ENCODE results near the gene MYO1C. TPM values are rescaled to one million over a fixed set of nuclear protein-coding genes. Genes with fewer than 3 reads are reported as not detected.

The MYO1C gene
- total RNA-seq, 1 donor from 2014 or later: 184 TPM

DNA sequence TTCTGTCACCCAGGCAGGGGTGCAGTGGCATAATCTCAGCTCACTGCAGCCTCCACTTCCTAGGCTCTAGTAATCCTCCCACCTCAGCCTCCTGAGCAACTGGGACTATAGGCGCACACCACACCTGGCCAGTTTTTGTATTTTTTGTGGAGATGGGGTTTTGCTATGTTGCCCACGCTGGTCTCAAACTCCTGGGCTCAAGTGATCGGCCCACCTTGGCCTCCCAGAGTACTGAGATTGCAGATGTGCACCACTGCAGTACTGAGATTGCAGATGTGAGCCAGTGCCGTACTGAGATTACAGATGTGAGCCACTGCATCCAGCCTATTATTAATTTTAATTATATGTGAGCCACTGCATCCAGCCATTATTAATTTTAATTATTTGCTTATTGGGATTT is 50.3 kb downstream of the MYO1C start:
- no peak for TF ChIP-seq CTCF (IDR thresholded peaks at IDR 0.05)
- no peak for DNase-seq (ENCODE audit: extremely low spot score, unreplicated experiment)
- Mint-ChIP-seq H3K27ac (ENCODE audit: unreplicated experiment) (no peak overlapping the region), H3K4me3 (ENCODE audit: unreplicated experiment) (no peak overlapping the region), H3K36me3 (ENCODE audit: unreplicated experiment) (peaks cover 2% of the 10 kb centered on the region), H3K27me3 (ENCODE audit: unreplicated experiment) (no peaks in the 10 kb centered on the region), H3K4me1 (ENCODE audit: unreplicated experiment) (peaks cover 23% of the 10 kb centered on the region), H3K9me3 (ENCODE audit: unreplicated experiment) (no peaks in the 10 kb centered on the region)

DNA sequence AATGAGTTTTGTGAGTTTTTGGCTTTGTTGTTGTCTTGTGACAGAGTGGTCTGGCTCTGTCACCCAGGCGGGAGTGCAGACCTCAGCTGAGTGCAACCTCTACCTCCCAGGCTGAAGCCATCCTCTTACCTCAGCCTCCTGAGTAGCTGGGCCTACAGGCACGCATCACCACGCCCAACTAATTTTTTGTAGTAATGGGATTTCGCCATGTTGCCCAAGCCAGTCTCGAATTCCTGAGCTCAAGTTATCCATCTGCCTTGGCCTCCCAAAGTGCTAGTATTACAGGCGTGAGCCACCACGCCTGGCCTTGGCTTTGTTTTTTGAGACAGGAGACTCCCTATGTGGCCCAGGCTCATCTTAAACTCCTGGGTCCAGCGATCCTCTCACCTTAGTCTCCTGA is 51.6 kb downstream of the MYO1C start:
- Mint-ChIP-seq H3K27ac (ENCODE audit: unreplicated experiment) (no peak overlapping the region), H3K9me3 (ENCODE audit: unreplicated experiment) (no peaks in the 10 kb centered on the region), H3K4me1 (ENCODE audit: unreplicated experiment) (peaks cover 21% of the 10 kb centered on the region), H3K36me3 (ENCODE audit: unreplicated experiment) (peaks cover 11% of the 10 kb centered on the region), H3K4me3 (ENCODE audit: unreplicated experiment) (no peak overlapping the region), H3K27me3 (ENCODE audit: unreplicated experiment) (no peaks in the 10 kb centered on the region)
- TF ChIP-seq CTCF (IDR thresholded peaks at IDR 0.05): no peak
- no peak for DNase-seq (ENCODE audit: extremely low spot score, unreplicated experiment)

DNA sequence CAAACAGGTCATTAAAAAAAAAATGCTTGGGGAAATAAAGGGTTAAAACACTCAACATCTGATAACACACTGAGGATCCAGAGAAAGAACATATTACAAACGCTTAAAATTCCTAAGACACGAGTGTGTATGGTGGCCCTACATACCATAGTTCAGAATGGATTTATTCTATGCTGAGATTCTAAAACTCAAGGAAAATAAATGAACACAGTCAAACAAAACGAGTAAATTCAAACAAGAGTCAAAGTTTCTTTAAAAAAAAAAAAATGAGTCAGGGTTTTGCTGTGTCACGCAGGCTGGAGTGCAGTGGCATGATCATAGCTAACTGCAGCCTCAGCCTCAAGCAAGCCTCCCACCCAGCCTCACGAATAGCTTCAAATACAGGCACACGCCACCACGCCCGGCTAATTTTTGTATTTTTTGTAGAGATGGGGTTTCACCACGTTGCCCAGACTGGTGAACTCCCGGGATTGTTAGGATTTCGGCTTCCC is 53.8 kb downstream of the MYO1C start:
- Mint-ChIP-seq H3K4me3 (ENCODE audit: unreplicated experiment) (peak overlapping the region; percentile 20), H3K4me1 (ENCODE audit: unreplicated experiment) (peaks cover 21% of the 10 kb centered on the region), H3K27me3 (ENCODE audit: unreplicated experiment) (no peaks in the 10 kb centered on the region), H3K9me3 (ENCODE audit: unreplicated experiment) (no peaks in the 10 kb centered on the region), H3K36me3 (ENCODE audit: unreplicated experiment) (peaks cover 20% of the 10 kb centered on the region), H3K27ac (ENCODE audit: unreplicated experiment) (peak overlapping the region; percentile 89)
- no peak for TF ChIP-seq CTCF (IDR thresholded peaks at IDR 0.05)
- DNase-seq (ENCODE audit: extremely low spot score, unreplicated experiment): no peak

DNA sequence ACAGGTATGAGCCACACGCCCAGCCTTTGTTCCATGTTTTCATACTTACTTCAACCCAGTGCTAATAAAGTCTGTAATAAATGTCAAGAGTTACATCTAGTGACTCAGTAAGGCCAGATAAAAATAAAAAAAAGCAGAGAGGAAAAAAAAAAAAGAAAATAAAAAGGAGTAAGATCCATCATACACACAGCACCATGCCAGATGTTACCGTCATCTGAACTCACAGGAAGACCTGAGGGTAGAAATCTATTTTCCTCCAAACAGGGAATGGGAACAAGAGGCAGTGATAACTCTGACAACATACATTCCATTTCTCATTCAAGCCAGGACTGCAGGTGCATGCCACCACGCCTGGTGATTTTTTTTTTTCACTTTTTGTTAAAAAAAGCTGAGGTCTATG is 57.2 kb downstream of the MYO1C start:
- Mint-ChIP-seq H3K4me3 (ENCODE audit: unreplicated experiment) (no peak overlapping the region), H3K36me3 (ENCODE audit: unreplicated experiment) (peaks cover 30% of the 10 kb centered on the region), H3K9me3 (ENCODE audit: unreplicated experiment) (no peaks in the 10 kb centered on the region), H3K27ac (ENCODE audit: unreplicated experiment) (peak overlapping the region; percentile 72), H3K4me1 (ENCODE audit: unreplicated experiment) (peaks cover 31% of the 10 kb centered on the region), H3K27me3 (ENCODE audit: unreplicated experiment) (no peaks in the 10 kb centered on the region)
- no peak for DNase-seq (ENCODE audit: extremely low spot score, unreplicated experiment)
- TF ChIP-seq CTCF (IDR thresholded peaks at IDR 0.05): no peak

DNA sequence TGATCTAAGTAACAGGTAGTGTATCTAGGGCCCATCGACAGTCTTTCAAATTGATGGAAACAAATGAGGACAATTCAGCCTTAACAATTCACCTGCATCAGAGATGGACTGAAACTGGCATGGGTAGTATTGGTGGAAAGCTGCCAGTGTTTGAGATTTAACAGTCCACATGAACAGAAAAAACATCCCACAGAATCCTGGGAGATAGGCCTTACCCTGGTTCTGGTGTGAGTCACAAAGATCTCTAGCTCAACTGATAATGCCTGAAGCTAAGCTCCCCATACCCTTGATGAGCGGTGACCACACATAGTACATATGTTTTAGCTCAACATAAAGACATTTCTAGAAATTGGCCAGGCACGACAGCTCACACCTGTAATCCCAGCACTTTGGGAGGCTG is 58.3 kb downstream of the MYO1C start:
- peaks cover 30% of the 10 kb centered on the region for H3K36me3 Mint-ChIP-seq (ENCODE audit: unreplicated experiment)
- no peak overlapping the region for H3K27ac Mint-ChIP-seq (ENCODE audit: unreplicated experiment)
- peaks cover 29% of the 10 kb centered on the region for H3K4me1 Mint-ChIP-seq (ENCODE audit: unreplicated experiment)
- no peaks in the 10 kb centered on the region for H3K27me3 Mint-ChIP-seq (ENCODE audit: unreplicated experiment)
- DNase-seq (ENCODE audit: extremely low spot score, unreplicated experiment): no peak
- H3K4me3 Mint-ChIP-seq (ENCODE audit: unreplicated experiment): no peak overlapping the region
- no peak for TF ChIP-seq CTCF (IDR thresholded peaks at IDR 0.05)
- H3K9me3 Mint-ChIP-seq (ENCODE audit: unreplicated experiment): no peaks in the 10 kb centered on the region
